Loucy (cell line): ENCODE measurements around the gene STAT5B.
A peak's percentile ranks its signal among the peaks of the same experiment; 100 is the strongest.

ENCODE experiments used
- H2AFZ ChIP-seq: fragments of 200-600 bp; sonication (generic); 2 replicates; pipeline ENCODE4 v1.6.0; 2016; ENCODE audit warnings: antibody characterized with exemption, mild to moderate bottlenecking, low read length, moderate library complexity
- H3F3A ChIP-seq: fragments of 200-600 bp; 2 replicates; pipeline ENCODE4 v1.6.0; 2016; ENCODE audit warnings: antibody characterized with exemption, low read depth, mild to moderate bottlenecking
- H3K27me3 ChIP-seq: fragments of 200-600 bp; sonication (generic); 2 replicates; pipeline ENCODE4 v1.6.1; 2014; ENCODE audit warnings: low read length, mild to moderate bottlenecking; ENCODE audit not compliant: insufficient read depth, poor library complexity, severe bottlenecking
- H3K36me3 ChIP-seq: fragments of 200-600 bp; sonication (generic); 2 replicates; pipeline ENCODE4 v1.6.1; 2016; ENCODE audit warnings: low read length; ENCODE audit not compliant: insufficient read depth
- H3K4me1 ChIP-seq: fragments of 200-600 bp; sonication (generic); 2 replicates; pipeline ENCODE4 v1.5.1; 2014; ENCODE audit warnings: low read length, mild to moderate bottlenecking; ENCODE audit not compliant: insufficient read depth, poor library complexity, severe bottlenecking
- H3K4me2 ChIP-seq: fragments of 200-600 bp; sonication (generic); 2 replicates; pipeline ENCODE4 v1.6.0; 2014; ENCODE audit warnings: antibody characterized with exemption, low read length, low read depth, mild to moderate bottlenecking; ENCODE audit not compliant: poor library complexity, severe bottlenecking
- H3K4me3 ChIP-seq: fragments of 200-600 bp; sonication (generic); 2 replicates; pipeline ENCODE4 v1.5.1; 2014; ENCODE audit warnings: low read length, mild to moderate bottlenecking, mixed read lengths; ENCODE audit not compliant: poor library complexity, severe bottlenecking
- H3K79me2 ChIP-seq: fragments of 200-600 bp; sonication (generic); 2 replicates; pipeline ENCODE4 v1.6.1; 2014; ENCODE audit warnings: low read length; ENCODE audit not compliant: insufficient read depth
- H3K9ac ChIP-seq: fragments of 200-600 bp; sonication (generic); 2 replicates; pipeline ENCODE4 v1.6.0; 2014; ENCODE audit warnings: mild to moderate bottlenecking, low read depth, low read length, moderate library complexity; ENCODE audit not compliant: poor library complexity, severe bottlenecking
- H3K9me2 ChIP-seq: fragments of 200-600 bp; sonication (generic); replicated peaks from 2 replicates; pipeline ENCODE4 v1.6.1; 2016; ENCODE audit warnings: low read depth, low read length, mixed read lengths
- H3K9me3 ChIP-seq: fragments of 200-600 bp; sonication (generic); 2 replicates; pipeline ENCODE4 v1.6.1; 2014; ENCODE audit warnings: mild to moderate bottlenecking, antibody characterized with exemption, low read length, low read depth; ENCODE audit not compliant: insufficient read depth
- H4K20me1 ChIP-seq: fragments of 200-600 bp; sonication (generic); 2 replicates; pipeline ENCODE4 v1.6.0; 2014; ENCODE audit warnings: antibody characterized with exemption, low read length, mild to moderate bottlenecking; ENCODE audit not compliant: insufficient read depth, poor library complexity, severe bottlenecking
- CTCF ChIP-seq: fragments of 200-600 bp; sonication (generic); conservative IDR thresholded peaks from 2 replicates; pipeline ENCODE4 v1.5.1; 2014; ENCODE audit warnings: mild to moderate bottlenecking, antibody characterized with exemption, low read length
- EZH2phosphoT487 ChIP-seq: fragments of 200-600 bp; IDR thresholded peaks from 2 replicates; pipeline ENCODE4 v1.6.1; 2018; ENCODE audit warnings: antibody characterized with exemption, mild to moderate bottlenecking, moderate library complexity, borderline replicate concordance

STAT5B gene

GRCh38 chr17:42275527-42276358 is 448 bp downstream of the STAT5B start:
- peaks cover 59% of the 10 kb centered on the region for H3K4me1 ChIP-seq
- H3K79me2 ChIP-seq: peaks cover 62% of the 10 kb centered on the region
- peak overlapping the region; percentile 97 for H3K4me3 ChIP-seq
- no peaks in the 10 kb centered on the region for H3K9me3 ChIP-seq
- no peaks in the 10 kb centered on the region for H3K27me3 ChIP-seq
- TF ChIP-seq CTCF (0 out of 2 replicates have a peak, but pooled peaks have one; percentile 11), EZH2phosphoT487 (no peak)
- peak overlapping the region; percentile 66 for H2AFZ ChIP-seq
- H3F3A ChIP-seq: no peaks in the 10 kb centered on the region
- peak overlapping the region; percentile 98 for H3K9ac ChIP-seq
- peak overlapping the region; percentile 94 for H3K4me2 ChIP-seq
- no peaks in the 10 kb centered on the region for H3K36me3 ChIP-seq
- H3K9me2 ChIP-seq: no peaks in the 10 kb centered on the region
- peaks cover 48% of the 10 kb centered on the region for H4K20me1 ChIP-seq

GRCh38 chr17:42274812-42275526 is 1.2 kb downstream of the STAT5B start:
- no peak for TF ChIP-seq CTCF
- no peak for TF ChIP-seq EZH2phosphoT487
- Histone ChIP-seq H3F3A (no peaks in the 10 kb centered on the region), H3K9me2 (no peaks in the 10 kb centered on the region), H4K20me1 (peaks cover 54% of the 10 kb centered on the region), H3K4me3 (peak overlapping the region; percentile 97), H3K36me3 (no peaks in the 10 kb centered on the region), H3K27me3 (no peaks in the 10 kb centered on the region), H3K4me2 (peak overlapping the region; percentile 94), H2AFZ (peak overlapping the region; percentile 66), H3K9me3 (no peaks in the 10 kb centered on the region), H3K9ac (peak overlapping the region; percentile 98), H3K4me1 (peaks cover 65% of the 10 kb centered on the region), H3K79me2 (peaks cover 70% of the 10 kb centered on the region)

- peak overlapping the region; percentile 98 for H3K9ac ChIP-seq
Measured at GRCh38 chr17:42274253-42274542, 2.0 kb downstream of the STAT5B start.

More at GRCh38 chr17:42274253-42274542, 2.0 kb downstream of the STAT5B start:
- Histone ChIP-seq H2AFZ (no peak overlapping the region), H3K27me3 (no peaks in the 10 kb centered on the region), H3K4me1 (peaks cover 71% of the 10 kb centered on the region), H4K20me1 (peaks cover 61% of the 10 kb centered on the region), H3K9me3 (no peaks in the 10 kb centered on the region), H3K4me2 (peak overlapping the region; percentile 94), H3K36me3 (no peaks in the 10 kb centered on the region), H3F3A (no peaks in the 10 kb centered on the region), H3K9me2 (no peaks in the 10 kb centered on the region), H3K4me3 (peak overlapping the region; percentile 97), H3K79me2 (peaks cover 77% of the 10 kb centered on the region)
- TF ChIP-seq CTCF (no peak), EZH2phosphoT487 (no peak)
